Bone marrow (tissue), 2 donors: ENCODE measurements around the gene SMIM31.
A peak's percentile ranks its signal among the peaks of the same experiment; 100 is the strongest.

Experiments used
- DNase-seq, 2 donors: peaks; one replicate each; lab custom pipeline; 2025; lab: John Stamatoyannopoulos, UW

SMIM31 gene

DNA sequence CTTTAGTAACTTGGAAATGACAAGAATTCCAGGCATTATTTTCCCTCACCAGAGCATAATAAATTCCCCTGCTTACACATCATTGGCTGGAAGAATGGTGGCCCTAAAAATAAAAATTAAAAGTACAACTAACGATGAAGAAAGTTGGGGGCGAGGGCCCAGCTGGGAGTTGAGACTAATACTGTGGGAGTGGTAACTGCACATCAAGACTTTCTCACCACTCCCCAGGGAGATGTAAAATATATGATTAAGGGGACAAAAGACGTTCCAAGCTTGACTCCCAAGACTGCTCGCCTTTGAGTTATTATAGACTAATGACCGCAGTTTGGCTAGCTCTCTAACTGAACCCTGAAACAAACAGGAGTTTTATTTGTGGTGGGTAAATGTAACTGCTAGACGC lies 30.0 kb downstream of the SMIM31 start:
- no peak for DNase-seq

DNA sequence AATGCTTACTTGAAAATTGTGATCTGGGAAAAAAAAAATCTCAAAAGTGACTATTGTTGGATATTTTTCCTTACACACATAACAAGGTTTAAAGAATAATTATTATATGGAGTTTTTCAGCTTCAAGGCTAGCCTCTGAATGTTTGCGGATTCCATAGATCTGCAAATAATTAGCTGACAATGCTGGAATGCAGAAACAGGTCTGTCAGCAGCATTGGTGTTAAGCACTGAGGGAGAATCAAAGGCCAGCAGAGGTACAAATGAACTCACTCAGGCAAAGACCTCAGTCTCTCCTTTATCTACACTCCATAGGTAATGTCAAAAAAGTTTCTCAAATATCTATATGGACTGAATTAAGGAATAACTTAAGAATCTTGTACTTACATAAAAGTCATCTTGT lies 35.1 kb downstream of the SMIM31 start:
- no peak for DNase-seq

DNA sequence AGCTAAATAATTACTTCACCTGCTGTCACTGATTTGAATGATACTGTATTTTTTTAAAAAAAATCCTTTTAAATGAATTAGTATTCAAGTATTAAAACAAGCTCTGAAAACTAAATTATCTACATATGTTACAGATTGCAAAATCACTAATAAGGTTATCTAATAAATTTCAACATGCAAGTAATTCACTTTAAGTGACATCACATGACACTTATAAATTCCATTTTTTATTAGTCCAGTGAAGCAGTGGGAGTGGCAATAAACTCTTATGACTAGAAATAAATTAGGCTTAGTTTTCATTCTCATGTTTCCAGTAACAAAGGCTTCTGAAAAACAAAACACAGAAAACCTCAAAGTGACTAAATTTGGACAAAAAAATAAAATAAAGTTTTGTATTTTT lies 36.3 kb downstream of the SMIM31 start:
- DNase-seq = no peak

DNA sequence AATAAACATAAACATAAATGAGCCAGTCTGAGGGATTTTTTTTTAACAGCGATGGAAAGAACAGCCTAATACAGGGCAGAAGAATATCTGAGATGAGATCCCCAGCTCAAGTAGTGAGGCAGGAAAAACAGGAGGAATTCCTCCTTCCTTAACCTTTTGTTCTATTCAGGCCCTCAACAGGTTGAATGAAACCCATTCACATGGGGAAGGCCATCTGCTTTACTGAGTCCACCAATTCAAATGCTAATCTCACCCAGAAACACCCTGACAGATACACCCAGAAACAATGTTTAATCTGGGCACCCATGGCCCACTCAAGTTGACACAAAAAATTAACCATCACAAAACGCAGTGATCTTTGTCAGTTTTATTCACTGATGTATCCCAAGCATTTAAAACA lies 45.5 kb downstream of the SMIM31 start:
- DNase-seq = no peak

DNA sequence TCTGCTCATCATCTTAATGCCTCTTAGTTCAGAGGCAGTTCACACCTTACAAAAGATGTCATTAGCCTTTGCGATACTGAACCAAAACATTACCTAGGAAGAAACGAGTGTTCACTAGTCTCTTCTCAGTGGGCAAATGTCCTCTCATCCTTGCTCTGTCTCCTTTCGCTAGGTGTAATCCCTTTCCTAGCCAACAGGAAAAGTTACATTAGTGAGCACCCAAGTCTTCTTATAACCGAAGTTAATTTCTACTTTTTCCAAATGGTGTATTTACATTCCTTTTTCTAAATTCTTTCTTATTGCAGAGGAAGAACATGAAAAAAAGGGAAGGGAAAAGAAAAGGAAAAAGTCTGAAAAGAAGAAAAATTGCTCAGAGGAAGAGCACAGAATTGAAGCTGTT lies 46.9 kb downstream of the SMIM31 start:
- no peak for DNase-seq

DNA sequence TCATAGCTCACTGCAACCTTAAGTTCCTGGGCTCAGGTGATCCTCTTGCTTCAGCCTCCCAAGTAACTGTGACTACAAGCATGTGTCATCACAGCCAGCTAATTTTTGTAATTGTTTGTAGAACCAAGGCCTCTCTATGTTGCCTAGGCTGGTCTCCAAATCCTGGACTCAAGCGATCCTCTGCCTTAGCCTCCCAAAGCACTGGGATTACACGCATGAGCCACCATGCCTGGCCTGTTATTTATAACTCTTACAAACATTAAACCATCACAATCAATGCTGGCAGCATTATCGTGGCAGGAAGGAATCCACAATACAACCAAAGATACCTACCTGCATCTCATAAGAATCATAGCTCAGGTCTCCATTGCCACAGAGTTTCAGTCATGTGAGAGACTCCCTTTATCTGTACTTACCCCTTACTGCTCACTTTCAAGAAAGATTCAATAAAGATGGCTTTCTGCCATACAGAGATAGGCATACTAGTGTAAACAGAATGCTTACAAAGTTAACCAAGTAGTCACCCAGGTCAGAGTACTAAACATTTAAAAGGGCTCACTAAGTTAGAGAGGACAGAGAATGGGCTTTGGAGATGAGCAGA lies 48.5 kb downstream of the SMIM31 start:
- DNase-seq = no peak

DNA sequence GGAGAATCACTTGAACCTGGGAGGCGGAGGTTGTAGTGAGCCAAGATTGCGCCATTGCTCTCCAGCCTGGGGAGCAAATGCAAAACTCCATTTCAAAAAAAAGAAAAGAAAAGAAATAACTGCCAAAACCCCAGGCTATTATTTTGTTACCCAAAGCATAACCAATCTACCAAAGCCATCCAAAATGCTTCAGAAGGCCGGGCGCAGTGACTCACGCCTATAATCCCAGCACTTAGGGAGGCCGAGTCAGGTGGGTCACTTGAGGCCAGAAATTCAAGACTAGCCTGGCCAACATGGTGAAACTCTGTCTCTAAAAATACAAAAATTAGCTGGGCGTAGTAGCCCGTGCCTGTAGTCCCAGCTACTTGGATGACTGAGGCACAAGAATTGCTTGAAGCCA lies 49.8 kb downstream of the SMIM31 start:
- DNase-seq = no peak

DNA sequence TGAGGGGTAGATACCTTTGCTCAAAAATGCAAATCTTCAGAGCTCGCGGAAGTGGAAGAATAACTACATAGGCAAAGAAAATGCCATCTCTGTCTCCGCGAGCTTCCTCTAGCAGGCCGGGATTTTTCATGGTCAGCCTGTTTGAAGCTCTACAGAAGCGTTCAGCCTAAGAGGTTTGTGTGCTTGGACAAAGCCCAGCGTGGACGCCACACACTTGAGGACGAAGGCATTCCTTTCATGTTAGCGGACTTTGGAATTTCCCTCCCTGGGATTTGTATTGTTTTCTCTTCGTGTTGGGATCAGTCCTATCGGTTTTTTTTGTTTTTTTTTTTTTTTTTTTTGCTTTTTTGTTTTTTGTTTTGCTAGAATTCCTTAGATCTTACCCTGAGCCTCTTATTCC lies 53.7 kb downstream of the SMIM31 start:
- no peak for DNase-seq

DNA sequence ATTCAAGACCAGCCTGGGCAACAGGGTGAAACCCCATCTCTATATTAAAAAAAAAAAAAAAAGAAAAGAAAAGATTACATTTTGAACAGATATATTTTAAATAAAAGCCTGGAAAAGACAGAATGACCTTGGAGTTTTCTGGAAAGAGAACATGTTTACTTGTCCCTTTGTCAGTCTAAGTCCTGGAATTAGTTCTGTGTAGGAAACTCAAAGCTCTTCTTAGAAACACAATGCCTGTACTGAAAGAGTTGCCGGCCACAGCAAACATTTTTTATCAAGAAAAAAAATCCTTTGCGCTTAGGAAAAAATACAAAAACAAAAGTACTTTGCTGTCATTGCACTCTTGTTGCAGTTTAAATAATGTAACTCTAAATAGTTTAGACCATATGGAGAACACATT lies 59.6 kb downstream of the SMIM31 start:
- no peak for DNase-seq

DNA sequence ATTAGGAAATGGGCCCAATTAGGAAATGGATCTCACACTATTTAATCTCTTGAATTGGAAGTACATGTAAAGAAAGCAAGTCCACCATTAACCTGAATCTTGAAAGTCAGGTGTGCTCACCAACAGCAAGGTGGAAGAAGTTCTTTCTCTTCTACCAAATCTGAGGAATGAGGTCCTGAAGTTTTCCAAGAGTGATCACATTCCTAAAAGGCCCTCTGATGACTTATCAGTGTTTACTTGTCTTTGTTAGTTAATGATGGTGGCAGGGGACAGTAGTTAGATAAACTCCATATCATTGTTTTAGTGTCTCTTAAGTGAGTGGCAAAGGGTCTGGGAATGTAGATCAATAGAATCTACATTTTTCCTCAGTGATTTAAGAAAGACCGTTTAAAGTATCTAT lies 61.8 kb downstream of the SMIM31 start:
- DNase-seq = no peak

DNA sequence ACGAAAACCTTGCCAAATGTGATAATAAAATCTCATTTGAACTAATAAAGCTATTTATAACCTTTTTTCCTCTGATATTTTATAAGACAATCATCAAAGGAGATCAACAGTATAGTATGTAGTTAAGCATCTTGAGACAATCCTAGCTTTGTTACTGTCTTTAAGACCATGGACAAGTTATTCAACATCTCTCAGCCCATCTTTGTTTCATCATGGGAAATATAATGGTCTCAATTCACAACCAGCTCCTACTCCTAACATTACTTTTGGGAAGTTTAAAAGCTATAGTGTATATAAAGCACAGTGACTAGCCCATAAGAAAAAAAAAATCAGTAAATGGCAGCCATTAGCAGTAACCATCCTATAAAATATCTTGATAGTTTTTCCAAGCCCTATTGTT lies 65.4 kb downstream of the SMIM31 start:
- no peak for DNase-seq

DNA sequence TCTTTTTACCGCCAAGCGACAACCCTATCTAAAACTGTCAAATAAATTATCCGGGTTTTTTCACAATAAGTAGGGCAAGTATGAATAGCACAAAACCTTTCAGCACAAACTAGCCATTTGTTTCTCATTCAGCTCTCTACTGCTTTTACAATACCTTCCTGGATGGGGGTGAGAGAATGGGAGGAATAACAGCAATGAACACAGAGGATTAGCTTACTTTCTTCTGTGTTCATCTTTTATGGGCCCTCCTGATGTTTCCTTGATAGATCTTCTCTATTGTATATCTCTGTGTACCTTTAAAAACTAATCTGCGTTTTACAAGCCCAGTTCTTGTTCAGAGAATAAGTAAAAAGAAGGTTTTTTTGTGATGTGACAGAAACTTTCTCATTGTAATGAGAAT lies 67.8 kb downstream of the SMIM31 start:
- peak in 1 of 2 donors; percentile 4 for DNase-seq

DNA sequence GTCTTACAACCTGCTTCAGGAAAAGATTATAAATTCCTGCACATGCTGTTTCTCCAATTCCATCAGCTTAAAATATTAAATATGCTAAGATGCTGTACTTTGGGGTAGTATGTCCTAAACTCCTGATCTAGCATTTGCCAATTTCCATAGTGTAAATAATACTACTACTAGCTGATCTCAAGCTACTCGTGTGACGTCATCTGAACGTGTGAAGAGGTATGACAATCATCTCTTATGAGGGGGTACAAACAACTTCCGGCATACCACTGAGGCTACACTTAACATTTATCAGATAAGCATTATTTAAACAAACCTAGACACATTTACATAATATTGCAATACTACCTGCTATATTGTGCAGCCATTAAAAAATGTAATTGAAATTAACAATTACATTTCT lies 70.7 kb downstream of the SMIM31 start:
- DNase-seq = no peak

DNA sequence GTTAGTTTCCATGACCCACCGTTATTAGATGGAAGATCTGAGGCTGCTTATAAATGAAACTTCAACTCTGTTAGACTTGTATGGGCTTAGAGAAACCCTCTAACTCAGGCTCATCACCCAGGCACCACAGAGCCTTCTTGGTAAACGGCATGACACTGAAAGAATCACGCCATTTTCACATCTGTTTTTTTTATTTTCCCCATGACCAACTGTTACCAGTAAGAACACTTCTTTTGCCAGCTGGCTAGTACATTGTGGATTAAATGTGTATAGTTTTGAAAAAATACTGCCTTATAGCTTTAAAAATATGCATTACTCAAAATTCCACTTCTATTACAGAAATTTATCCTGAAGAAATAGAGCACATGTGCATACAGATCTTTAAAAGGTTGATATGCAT lies 75.0 kb downstream of the SMIM31 start:
- DNase-seq = no peak

DNA sequence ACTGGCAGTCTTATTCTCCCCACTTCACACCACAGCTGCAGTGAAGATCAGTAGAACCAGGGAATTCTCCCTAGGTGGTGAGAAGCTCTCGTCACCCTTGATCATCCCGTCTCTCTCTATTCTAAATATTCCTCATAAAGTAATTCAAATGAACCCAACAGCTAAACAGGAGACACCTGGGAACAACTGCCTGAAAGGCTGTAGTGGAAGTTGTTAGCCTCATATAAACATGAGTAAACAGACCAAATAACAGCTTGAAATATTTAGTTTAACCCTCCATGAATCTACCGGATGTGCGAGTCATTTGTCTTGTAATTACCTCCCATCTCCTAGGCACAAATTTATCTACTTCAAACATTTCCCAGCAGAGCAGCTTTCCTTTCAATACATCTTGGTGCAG lies 92.6 kb downstream of the SMIM31 start:
- DNase-seq = no peak

DNA sequence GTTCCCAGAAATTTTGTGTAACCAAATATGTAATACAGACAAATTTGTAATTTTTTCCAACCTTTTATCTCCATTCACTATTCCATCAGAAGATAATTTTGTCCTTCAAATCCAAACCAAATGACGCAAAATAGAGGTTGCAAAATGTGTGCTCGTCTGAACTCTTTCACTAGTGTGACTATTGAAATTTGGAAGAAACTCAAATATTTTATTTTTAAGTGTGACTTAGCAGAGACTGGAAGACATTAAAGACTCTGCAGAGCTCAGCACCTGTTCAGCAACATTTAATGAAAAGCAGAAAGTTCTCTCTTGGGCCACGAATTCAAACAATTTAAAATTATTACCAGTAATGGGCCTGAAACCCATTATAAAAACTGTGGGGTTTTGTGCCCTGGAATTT lies 93.1 kb downstream of the SMIM31 start:
- no peak for DNase-seq

DNA sequence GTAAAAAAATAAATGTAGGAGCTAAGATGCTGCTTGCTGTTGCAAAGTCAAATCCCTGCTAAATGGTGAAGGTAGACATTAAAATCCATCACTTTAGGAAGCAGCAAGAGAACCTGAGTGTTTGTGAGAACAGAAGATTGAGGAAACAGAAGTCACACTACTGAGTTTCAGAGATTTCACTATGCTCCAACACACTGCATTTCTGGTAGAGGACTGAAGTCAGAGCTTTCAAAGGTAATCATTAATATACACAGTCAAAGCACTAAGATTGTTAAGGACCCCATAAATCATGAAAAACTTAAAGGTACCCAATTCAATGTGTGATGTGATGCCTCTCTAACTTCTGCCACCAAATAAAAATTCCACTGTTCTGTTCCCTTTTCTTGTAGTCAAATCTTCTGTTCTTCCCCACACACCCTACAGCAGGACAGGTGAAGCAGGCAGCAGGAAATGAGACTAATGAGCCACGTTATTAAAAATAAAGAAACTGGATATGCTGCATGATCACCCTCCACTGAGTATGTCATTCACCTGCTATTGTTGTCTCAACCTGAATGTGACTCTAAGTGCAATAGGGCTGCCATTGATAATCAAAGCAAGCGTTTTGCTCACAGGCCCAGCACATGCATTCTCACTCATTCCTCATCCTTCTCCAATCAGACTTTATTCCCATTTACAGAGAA lies 94.2 kb downstream of the SMIM31 start:
- no peak for DNase-seq
